Subcutaneous adipose tissue (tissue), 4 donors: ENCODE measurements around the gene DCAF4. TPM values are rescaled to one million over a fixed set of nuclear protein-coding genes. Genes with fewer than 3 reads are reported as not detected.

Experiments
- total RNA-seq, 4 donors: library from RNA; depleted of rRNA; stranded (reverse); fragments of >200 nt; gene quantifications; one replicate each; pipeline ENCODE4 v1.1.0, GENCODE V29; 2016
- TF ChIP-seq, protein P1 (sequence below): fragments of 450-650 bp; IDR thresholded peaks from one replicate; pipeline ENCODE4 v1.5.1; 2016; ENCODE audit warnings: low read depth, mild to moderate bottlenecking, control low read depth, antibody characterized with exemption, moderate library complexity

The DCAF4 gene
- total RNA-seq, 4 donors from 2014 or later = 14.1 to 25.1 (median 16.9) TPM

DNA sequence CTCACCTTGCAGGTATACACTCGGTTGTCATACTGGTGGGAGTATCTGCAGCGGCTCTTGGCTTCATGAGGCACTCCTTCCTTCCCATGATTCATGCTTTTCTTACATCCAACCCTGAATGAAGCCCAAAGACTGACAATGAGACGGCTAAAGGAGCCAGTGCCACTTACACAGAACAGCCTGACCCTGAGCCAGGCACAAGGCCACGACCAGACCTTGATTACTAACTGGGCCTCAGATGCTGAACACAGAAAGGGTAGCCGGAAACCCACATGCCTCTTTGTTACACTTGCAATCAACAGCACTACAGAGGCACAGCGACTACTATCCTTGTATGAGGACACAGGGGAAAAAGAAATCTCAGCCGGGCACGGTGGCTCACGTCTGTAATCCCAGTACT lies 52.6 kb downstream of the DCAF4 start:
- TF ChIP-seq, protein P1, sequence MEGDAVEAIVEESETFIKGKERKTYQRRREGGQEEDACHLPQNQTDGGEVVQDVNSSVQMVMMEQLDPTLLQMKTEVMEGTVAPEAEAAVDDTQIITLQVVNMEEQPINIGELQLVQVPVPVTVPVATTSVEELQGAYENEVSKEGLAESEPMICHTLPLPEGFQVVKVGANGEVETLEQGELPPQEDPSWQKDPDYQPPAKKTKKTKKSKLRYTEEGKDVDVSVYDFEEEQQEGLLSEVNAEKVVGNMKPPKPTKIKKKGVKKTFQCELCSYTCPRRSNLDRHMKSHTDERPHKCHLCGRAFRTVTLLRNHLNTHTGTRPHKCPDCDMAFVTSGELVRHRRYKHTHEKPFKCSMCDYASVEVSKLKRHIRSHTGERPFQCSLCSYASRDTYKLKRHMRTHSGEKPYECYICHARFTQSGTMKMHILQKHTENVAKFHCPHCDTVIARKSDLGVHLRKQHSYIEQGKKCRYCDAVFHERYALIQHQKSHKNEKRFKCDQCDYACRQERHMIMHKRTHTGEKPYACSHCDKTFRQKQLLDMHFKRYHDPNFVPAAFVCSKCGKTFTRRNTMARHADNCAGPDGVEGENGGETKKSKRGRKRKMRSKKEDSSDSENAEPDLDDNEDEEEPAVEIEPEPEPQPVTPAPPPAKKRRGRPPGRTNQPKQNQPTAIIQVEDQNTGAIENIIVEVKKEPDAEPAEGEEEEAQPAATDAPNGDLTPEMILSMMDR = no peak

- TF ChIP-seq, protein P1 = no peak
Observed at GRCh38 chr14:72980863-72981262, 54.6 kb downstream of the DCAF4 start.

- TF ChIP-seq, protein P1 = no peak
Observed at GRCh38 chr14:72982146-72982708, 56.0 kb downstream of the DCAF4 start.

GRCh38 chr14:72986214-72986613 lies 60.0 kb downstream of the DCAF4 start:
- TF ChIP-seq, protein P1 = no peak

DNA sequence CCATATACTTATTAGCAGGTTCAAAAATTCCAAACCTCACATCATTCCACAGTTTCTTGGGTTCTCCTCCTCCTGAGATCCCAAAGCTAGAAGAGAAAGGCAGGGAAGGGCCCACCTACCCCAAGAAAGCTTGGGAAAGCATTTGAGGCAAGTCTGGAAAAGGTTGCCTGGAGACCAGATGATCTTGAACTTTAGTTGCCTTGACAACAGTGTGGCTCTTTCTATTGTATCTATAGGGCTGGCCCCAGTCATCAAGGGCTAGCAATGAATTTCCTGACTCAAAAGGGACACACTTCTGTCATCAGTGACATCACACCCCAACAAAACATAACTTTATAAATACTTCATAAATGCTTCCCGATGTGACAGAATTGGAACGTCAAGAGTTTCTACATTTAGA lies 60.6 kb downstream of the DCAF4 start:
- TF ChIP-seq, protein P1 = no peak

GRCh38 chr14:72990171-72990570 lies 63.9 kb downstream of the DCAF4 start:
- TF ChIP-seq, protein P1 = no peak

DNA sequence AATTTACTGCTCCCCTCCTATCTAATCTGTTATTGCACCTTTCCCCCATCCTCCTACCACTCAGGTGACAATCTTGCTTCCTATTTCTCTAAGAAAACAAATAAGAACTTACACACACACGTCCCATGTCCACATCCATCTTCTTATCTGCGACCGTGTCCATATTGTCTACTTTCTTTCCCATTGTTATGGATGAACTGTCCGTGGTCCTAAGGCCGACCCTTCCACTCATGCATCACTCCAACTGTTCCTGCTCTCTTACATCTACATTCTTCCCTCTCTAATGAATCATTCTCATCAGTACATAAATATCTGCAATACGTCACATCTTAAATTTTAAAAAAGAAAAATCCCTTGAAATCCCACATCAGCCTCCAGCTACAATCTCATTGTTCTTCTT lies 70.7 kb downstream of the DCAF4 start:
- TF ChIP-seq, protein P1 = no peak
